Dedifferentiated amniotic fluid mesenchymal stem cell (primary cell): ENCODE results near the gene RBM19.
A peak's percentile ranks its signal among the peaks of the same experiment; 100 is the strongest.

Experiments used
- DNase-seq: peaks from one replicate; pipeline ENCODE4 v3.0.0-alpha.2; 2016; ENCODE audit errors: extremely low spot score

Gene RBM19

DNA sequence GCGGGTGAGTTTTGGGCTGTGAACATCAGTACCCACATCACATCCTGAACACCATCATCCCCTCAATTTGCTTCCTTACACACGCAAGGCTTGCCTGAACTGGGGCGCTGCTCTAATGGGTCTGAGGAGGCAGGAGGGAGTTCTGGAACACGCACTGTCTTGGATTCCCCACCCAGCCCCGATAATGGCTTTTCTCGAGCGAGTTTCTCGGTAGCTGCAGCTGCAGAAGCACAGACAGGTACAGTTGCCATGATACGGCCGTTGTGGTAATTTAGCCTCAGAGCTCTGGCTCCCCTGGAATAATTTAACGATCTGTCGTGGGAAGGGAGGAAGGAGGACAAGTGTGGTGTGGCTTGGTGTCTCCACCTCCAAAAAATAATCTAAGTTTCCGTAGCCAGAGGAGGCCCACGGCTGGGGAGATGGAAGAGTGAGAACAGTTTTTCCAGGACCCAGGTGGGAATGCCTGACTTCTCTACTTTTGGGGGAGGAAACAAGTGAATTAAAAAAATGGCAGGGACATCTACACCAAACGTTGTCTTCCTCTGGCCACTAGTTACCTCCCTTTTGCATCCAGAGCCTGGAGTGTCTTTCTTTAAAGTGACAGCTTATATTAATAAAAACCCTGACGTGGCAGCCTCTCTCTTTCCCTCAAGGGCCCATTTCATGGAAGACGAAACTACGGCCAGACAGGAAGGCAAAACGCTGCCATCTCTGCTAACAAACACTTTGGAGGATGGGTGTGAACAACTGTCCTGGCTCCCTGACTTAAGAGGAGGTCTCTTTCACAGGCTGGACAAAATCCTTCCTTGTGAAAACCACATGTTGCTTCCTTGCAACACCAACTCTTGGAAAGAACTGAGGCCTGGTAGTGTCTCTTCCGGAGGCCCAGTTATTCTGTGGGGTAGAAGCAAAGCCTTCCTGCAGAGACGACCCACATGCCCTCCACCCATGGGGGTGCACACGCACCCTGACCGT is 84.8 kb downstream of the RBM19 start:
- no peak for DNase-seq

DNA sequence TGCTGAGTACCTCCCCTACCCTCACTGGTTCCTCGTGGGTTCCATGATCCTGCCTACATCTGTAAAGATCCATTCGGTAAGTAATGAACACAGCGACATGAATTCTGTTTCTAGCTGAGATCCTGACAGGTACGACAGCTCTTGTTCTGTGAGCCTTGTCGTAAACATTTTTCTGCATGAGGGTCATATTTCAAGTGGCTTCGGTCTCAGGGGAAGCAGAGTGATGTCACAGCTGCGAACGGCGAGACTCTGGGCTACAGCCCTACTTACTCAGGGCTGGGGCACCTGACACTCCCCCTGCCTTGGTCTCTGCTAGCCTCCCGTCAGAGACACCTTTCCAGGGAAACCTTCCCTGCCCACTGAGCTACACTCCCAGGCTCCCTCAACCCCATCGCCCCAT is 85.8 kb downstream of the RBM19 start:
- no peak for DNase-seq

DNA sequence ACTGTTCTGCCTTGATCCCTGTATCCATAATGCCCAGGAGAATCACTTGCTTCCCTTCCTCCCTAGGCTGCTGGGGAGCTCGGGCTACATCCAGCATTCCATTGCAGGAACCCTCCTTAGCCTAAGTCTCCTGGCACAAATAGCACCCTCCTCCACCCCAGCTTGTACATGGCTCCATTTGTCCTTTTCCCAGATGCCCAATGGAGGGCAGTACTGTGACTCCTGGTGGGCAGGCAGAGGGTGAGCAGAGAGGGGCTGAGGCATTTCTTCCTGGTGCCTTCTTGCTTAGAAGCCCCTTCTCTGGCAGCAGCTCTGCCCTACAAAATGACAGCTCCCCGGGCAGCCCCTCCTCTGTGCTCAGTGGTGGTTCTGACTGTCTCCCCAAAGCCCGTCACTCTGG is 86.5 kb downstream of the RBM19 start:
- no peak for DNase-seq

DNA sequence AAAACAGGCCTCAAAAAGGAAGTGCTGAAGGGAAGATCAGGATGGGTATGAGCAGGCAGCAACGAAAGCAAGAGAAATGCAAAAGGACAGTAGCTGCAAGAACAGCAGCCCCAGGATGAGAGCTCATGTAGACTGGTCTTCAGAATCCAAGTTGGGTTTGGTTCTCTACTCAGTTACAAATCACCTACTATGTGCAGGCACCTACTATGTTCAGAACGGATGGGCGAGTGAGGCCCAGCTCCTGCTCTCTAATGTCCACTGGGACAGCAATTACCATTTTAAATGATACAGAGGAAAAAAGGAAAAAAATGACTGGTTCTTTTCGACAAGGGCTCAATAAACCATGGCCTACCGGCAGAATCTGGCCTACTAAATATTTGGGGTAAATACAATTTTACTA is 88.5 kb downstream of the RBM19 start:
- DNase-seq: no peak

DNA sequence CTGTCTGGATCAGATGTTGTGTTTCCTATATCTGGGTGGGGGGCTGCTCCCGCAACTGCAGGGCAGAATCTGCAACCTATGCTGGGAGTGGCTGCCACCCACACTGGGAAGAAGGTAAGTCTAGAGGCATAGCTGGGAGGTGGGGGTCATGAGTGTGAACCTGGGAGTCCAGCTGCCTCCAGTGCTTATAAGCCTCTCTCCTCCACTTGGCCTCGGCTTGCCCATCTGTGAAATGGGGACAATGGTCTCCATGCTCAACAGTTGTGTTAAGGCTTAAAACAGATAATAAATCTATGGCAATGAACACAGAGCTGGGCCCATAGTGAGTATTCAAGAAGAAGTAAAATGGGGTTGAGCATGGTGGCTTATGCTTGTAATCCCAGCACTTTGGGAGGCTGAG is 90.0 kb downstream of the RBM19 start:
- no peak for DNase-seq

DNA sequence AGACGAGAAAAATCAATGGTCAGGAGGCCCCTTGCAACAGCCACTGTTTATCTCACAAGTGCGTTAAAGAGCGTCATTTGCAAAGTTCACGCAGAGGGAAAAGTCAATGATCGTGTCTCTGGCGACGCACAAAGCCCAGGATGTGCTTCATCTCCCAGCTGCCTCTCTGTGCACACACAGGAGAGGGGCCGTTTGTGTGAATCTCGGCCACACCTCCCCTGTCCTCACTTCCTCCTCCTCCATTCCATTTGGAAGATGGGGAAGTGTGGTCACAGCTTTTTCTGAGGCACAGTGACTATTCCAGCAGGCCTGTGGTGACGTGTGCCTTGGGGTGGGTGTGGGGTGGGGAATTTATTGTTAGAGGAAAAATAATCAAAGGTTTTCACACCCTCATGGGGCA is 90.4 kb downstream of the RBM19 start:
- DNase-seq: no peak

DNA sequence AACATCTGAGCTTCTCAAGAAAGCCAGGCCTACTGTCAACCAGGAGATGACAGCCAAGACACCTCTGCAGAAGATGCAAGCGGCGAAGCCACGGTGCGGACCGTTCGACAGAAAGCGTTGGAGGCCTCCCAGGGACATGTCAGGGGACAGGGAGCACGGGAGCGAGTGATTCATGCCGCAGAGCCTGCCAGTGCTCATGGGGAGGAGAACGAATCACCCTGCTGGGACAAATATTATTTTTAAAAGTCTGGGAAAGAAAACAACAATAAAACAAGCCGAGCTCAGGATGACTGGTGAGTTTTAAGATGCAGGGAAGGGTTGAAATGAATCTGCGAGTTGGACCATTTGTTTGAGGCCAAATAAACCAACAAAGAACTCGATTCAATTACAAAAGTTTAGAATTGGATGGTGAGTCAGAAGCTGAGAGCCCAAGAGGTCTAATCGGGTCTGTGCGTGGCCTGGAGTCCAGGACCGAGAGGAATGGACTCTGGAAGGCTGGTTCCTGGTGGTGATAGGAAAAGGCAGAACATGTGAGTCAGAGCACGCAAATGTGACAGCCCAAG is 91.0 kb downstream of the RBM19 start:
- DNase-seq: no peak

DNA sequence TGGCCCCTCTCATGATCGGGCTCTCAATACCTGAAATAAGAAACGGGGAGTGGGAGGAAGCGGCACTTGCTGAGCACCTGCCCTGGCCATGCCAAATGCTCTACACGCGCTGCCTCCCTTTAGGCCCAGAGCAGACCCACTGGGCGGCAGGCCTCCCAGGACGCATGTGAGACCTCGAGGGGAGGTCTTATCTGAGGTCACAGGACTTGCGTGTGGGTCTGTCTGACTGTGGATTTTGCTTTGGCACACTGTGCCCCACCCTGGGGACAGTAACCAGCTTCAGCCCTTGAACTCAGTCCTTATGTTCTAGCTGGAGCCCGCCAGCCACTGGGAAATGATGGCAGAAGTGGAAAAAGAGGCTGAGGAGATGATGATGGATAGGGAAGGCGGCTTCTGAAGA is 91.8 kb downstream of the RBM19 start:
- no peak for DNase-seq

DNA sequence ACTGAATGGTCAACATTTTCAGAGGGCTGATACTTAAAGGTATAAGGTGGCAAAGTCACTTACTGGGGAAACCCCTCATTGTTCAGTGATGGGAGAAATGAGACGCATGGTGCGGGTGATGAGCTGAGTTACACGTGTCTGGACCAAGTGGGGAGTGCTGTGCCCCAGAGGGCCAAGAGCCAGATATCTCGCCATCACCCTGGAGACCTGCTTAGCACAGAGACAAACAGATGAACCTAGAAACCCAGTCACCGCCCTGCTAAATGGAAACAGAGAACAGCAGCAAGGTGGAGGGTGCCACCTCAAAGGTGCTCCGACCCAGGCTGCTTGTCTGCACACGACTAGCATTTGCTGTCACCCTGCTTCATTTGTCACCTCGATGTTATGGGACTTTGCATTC is 92.4 kb downstream of the RBM19 start:
- no peak for DNase-seq

DNA sequence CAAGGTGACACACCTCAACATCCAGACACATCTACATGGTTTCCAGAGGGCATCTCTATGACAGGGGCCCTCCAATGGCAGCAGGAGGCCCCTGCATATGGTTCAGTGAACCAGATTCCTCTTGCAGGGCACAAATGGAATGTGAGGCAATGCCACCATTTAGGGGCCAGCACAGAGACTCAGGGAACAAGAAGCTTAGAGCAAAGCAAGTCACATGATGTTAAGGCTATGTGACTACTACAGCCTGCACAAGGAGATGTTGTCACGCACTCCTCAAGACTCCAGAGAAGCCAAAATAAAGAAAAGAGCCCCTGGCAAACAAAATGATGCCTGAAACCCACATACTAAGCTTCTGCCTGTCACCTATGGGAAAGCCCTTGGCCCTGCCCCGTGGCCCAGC is 95.2 kb downstream of the RBM19 start:
- no peak for DNase-seq

DNA sequence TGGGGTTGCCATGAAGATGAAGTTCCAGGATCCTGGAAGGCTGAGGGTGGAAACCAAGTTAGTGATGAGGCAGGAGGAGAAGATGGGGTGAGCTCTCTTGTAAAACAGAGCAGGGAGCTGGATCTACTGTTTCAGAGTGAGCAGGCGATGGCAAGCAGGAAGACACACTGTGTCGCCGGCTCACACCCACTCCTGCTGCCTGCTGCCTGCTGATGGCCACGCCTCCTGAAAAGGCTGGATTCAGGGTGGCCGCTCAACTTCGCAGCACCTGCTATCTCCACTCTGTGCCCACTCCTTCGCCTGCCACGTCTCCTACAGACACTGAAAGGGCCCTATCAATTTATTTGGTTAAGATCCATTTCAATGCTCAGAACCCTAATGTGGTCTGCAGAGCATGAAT is 96.1 kb downstream of the RBM19 start:
- no peak for DNase-seq

DNA sequence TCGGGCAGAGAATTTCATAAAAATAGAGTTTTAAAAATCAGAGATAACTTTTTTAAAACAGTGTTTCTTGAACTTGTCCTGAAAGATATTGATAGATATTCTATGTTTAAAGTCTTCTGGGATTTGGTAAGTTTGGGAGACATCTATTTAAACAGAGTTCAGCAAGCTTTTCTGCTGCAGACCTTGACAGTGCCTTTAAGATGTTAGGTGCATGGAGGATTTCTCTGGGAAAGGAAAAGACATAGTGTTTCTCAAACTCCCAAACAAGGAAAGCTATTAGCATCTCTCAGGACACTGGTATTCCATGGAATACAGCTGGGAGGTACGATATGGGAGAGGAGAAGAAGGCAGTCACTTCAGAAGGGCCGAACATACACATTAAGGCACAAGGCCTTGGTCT is 97.8 kb downstream of the RBM19 start:
- no peak for DNase-seq

DNA sequence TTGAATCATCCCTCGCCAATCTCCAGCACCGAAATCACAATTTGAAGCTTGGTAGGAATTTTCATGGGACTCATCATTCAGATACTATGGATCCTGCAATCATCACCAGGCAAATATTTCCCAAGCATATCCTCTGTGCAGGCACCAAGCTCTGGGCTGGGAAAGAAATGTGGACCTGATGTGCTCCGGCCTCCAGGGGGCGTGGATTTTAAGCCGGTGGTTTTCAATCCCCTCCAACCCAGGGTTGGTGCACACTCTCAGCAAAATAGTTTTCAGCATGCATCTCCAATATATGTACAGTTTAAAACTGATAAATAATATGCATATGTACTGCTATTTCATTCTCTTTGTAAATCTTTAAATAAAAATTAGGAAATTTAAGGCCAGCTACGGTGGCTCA is 98.9 kb downstream of the RBM19 start:
- DNase-seq: no peak

DNA sequence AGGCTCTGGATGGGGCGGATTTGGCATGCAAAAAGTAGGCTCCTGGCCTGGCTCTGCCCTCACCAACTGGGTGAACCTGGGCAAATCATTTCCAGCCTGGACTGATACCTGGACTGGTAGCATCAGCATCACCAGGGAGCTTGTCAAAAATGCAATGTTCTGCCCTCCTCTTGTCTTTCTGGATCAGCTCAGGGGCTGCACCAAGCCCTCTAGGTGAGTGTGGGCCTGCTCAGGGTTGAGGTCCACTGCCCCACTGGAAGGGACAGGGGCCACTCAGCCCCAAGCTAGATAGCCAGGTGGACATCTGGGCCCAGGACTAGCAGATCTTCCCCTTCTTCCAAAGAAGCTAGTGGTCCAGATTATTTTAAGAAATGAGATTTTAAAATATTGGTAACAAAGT is 99.6 kb downstream of the RBM19 start:
- DNase-seq: no peak

DNA sequence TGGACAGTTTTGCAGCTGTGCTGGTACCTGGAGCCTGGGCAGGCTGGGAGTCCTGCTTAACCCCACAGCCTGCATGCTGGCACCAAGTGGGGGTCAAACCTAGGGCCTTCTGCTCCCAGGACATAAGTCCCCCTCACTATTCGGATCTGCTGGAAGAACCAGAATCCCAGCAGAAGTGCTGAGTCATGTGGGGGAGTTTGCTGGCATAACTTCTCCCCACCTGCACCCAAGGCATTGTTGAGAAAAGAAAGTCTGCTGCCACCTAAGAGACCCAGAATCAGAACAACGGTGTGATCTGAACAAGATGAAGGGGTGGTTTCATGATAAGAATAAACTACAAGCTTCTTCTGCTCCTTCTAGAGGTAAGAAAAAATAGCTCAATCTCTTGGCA is 102.7 kb downstream of the RBM19 start:
- no peak for DNase-seq

DNA sequence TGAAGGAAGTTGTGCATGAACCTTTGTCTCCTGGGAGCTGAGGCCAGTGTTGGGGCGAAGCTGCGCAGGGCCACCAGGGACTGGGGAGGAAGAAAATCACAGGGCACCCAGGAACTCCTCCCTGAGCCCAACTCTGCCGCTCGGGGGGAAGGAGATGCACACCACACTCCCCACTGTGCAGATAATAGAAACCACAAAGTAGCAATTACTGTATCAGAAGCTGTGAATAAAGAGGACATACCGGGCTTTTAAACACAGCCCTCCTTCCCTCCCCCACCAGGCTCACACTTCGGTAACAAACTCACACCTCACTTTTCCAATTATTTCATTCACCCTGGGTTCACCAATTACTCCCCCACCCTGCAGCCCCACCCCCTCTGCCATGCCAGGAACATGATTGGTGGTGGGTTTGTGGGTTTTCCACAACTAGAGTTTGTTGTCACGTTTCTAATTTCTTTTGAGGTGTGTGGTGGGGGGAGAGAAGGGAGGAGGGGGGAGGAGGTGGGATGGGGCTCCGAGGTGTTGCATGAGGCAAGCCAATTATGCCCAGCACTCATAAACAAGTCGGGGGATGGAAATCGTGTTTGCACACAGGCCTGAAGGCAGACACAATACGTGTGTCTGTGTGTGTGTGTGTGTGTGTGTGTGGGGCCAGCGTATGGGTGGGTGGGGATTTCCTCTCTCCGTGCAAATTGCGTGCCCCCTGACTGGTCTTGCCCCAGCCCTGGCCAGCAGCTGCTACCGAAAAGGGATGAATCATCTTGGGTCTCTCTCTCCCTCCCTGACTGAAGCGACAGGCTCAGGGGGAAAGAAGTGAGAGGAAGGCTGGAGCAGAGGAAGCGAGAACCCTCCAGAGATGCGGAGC is 103.3 kb downstream of the RBM19 start:
- DNase-seq: peak; percentile 70

DNA sequence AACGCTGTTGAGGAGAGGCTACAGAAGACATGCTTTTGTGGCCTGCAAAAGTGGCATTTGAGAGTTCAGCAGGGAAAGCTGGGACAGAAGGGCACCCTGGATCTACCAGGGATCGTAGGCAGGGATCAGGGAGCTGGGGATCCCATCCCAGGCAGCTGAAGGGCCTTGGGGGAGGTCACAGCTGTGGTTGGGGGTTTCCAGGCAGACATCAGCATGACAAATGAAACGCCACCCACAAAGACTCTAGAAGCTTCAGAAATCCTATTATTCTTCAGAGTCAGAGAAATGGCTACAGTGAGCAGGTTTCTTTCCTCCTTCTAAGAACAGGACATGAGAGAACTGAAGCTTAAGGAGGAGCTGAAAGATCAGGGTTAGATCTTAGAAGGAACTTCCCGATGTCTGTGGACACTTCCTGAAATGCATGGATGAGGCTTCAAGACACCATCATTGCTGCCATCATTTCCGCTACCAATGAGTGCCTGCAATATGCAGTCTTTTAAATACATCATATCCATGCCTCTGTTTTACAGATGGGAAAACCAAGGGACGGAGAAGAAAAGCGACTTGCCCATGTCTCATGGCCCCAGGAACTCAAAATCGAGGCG is 104.3 kb downstream of the RBM19 start:
- DNase-seq: no peak

DNA sequence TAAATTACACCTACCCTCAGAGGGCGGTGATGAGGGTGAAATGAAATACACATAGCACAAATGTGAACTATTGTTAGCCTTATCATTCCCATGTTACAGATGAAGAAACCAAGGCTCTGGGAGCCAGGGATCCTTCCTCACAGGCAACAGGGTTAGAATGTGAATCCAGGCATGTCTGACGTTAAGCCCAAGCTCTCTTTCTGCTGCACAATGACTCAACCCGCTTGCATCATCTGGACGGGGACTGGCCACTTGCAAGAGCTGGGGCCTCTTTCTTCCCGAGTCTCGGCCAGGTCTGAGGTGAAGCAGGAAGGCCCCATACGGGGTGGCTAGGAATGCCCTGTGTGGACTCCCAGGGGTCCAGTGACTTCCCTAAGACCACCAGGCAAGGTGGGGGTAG is 105.2 kb downstream of the RBM19 start:
- peak; percentile 63 for DNase-seq

DNA sequence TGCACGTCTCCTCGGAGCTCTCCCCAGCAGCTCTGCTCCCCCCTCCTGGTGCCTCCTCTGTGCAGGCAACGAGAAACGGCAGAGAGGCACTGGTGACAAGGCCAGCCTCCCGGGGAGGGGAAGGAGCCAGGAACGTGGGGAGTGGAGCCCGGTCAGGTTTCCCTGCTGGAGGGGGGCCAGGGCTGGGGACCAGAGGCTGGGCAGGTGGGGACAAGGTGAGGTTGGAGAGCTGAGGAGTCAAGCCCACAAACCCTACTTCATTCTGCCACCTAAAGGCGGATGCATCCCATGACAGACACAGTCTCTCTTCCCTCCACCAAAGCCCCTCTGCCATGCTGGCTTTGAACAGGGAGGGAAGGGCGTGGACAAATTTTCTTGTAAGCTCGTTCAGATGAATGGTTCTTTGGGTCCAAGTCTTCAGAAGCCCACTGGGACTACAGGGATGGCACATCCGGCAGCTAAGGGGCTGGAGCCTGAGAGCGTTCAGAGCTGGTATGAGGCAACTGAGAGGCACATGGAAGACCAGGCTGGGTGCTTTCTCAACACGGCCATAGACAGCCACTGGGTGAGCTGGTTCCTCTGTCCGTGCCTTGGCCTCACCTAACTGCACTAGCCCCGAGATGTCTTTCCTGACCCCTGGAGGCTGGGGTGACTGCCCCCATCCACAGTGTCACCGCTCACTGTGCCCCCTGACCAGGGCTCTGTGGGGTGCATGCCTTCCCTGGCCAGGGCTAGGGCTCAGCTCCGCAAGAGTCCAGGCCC is 105.9 kb downstream of the RBM19 start:
- DNase-seq: no peak

DNA sequence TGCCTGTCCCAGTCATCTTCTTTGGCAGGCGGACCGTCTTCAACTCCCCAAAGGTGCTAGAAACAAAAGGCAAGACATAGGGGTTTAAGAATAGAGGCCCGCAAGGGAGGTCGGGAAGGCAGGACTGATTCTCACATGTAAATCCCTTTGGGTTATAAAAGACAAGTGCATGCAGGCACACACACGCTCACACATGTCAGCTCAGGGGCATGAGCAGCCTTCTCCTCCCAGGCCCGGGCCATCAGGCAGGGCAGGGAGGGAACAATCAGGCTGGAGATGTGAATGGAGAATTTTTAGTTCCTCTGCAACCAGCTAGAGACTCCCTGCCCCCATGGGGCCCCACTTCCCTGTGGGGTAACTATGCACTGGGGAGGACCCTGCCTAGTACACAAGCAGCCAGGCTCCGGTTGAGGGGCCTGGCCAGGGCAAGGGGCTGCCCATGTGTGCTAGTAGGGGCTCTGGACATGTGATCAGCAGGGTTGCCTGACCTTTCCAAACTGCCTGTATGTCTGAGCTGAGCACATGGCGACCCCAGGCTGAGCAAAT is 107.2 kb downstream of the RBM19 start:
- no peak for DNase-seq

DNA sequence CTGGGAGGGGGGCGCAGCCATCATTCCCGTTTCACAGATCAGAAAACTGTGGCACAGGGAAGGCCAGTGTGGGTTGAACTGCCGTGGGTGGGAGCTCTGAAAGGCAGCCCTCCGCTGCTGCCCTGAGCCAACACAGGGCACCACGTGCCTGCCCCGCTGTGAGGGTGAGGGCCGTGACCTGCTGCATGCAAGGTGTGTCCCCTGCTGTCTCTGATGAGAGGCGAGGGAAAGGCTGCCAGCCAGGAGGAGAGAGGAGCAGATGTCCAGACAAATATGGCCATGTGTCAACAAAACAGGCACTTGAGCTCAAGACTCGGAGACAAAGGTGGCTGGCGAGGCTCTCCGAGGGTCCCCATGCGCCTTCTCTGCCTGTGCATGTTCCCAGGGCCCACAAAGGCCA is 108.8 kb downstream of the RBM19 start:
- no peak for DNase-seq
